ENCODE results near the gene JMJD8.
A peak's percentile ranks its signal among the peaks of the same experiment; 100 is the strongest.

Gene JMJD8

GRCh38 chr16:687499-687898 is 3.4 kb upstream of the JMJD8 start:
- DNase-seq: no peak

GRCh38 chr16:686459-687260 is 2.5 kb upstream of the JMJD8 start:
- no peak for DNase-seq

- no peak for DNase-seq
Observed at GRCh38 chr16:685967-686366, 1.8 kb upstream of the JMJD8 start.

GRCh38 chr16:684961-685696 is 995 bp upstream of the JMJD8 start:
- peak; percentile 38 for DNase-seq

- DNase-seq: no peak
Observed at GRCh38 chr16:683396-684070, 601 bp downstream of the JMJD8 start.

GRCh38 chr16:682493-683395 is 1.4 kb downstream of the JMJD8 start:
- DNase-seq: no peak

- no peak for DNase-seq
Observed at GRCh38 chr16:681746-682427, 2.2 kb downstream of the JMJD8 start.

- DNase-seq: no peak
Observed at GRCh38 chr16:680967-681745, 3.0 kb downstream of the JMJD8 start.

GRCh38 chr16:680625-680945 is 3.5 kb downstream of the JMJD8 start:
- DNase-seq: no peak

- no peak for DNase-seq
Observed at GRCh38 chr16:679814-680624, 4.1 kb downstream of the JMJD8 start, which contains the start of gene STUB1. Gene STUB1, plus strand, starts transcription at chr16:680410. Its CDS starts 116 bp downstream, at chr16:680526.

- peak; percentile 34 for DNase-seq
Observed at GRCh38 chr16:678858-679813, 5.0 kb downstream of the JMJD8 start.

- no peak for DNase-seq
Observed at GRCh38 chr16:678209-678857, 5.8 kb downstream of the JMJD8 start.

- peak; percentile 17 for DNase-seq
Observed at GRCh38 chr16:677316-678190, 6.6 kb downstream of the JMJD8 start.

GRCh38 chr16:676913-677312 is 7.2 kb downstream of the JMJD8 start:
- DNase-seq: peak; percentile 72

GRCh38 chr16:676565-676902 is 7.6 kb downstream of the JMJD8 start:
- DNase-seq: no peak

- DNase-seq: no peak
Observed at GRCh38 chr16:675884-676564, 8.1 kb downstream of the JMJD8 start.

Measured in NCI-H187 treated with DMSO at 0.1 percent for 48 hours (cell line).